ENCODE data around the gene TFAM.

TFAM gene

GRCh38 chr10:58352956-58353610, 32.1 kb upstream of the TFAM start:
- DNase-seq (no peak), ATAC-seq (ENCODE audit: insufficient read depth, low read depth) (no peak)
- H3K36me3 ChIP-seq (ENCODE audit: insufficient read depth, low read length), result no peaks in the 10 kb centered on the region
- peaks cover 40% of the 10 kb centered on the region for H3K79me2 ChIP-seq (ENCODE audit: insufficient read depth, low read length)
- no peak for TF ChIP-seq CTCF (IDR thresholded peaks at IDR 0.05; ENCODE audit: borderline replicate concordance, extremely low read depth, low read length, poor library complexity, severe bottlenecking)
- TF ChIP-seq EZH2 (IDR thresholded peaks at IDR 0.05; ENCODE audit: borderline replicate concordance, low read depth, low read length, severe bottlenecking), result no peak
- H3K4me2 ChIP-seq (ENCODE audit: insufficient read depth, low read length), result no peak overlapping the region
- no peak overlapping the region for H3K4me3 ChIP-seq (ENCODE audit: low read depth in 1 of 2, low read length in 2 of 2)
- H4K20me1 ChIP-seq (ENCODE audit: insufficient read depth, low read length), result peaks cover 16% of the 10 kb centered on the region; the same call in 1 of the 2 replicates
- H3K9me3 ChIP-seq (ENCODE audit: insufficient read depth, low read length, severe bottlenecking), result no peaks in the 10 kb centered on the region
- no peak overlapping the region for H3K9ac ChIP-seq (ENCODE audit: low read depth, low read length)
- H2AFZ ChIP-seq (ENCODE audit: low read depth, low read length), result no peak overlapping the region
- no peaks in the 10 kb centered on the region for H3K27me3 ChIP-seq (ENCODE audit: insufficient read depth, low read length, poor library complexity)
- H3K4me1 ChIP-seq (ENCODE audit: insufficient read depth, low read length), result no peaks in the 10 kb centered on the region
- no peak overlapping the region for H3K27ac ChIP-seq (ENCODE audit: low read length)

GRCh38 chr10:58356756-58357155, 28.5 kb upstream of the TFAM start:
- H3K79me2 ChIP-seq (ENCODE audit: insufficient read depth, low read length), result peaks cover 29% of the 10 kb centered on the region
- no peak overlapping the region for H2AFZ ChIP-seq (ENCODE audit: low read depth, low read length)
- no peak overlapping the region for H3K27ac ChIP-seq (ENCODE audit: low read length)
- H3K27me3 ChIP-seq (ENCODE audit: insufficient read depth, low read length, poor library complexity), result no peaks in the 10 kb centered on the region
- ATAC-seq (ENCODE audit: insufficient read depth, low read depth) (no peak), DNase-seq (no peak)
- peaks cover 3% of the 10 kb centered on the region; the same call in 1 of the 2 replicates for H3K36me3 ChIP-seq (ENCODE audit: insufficient read depth, low read length)
- no peaks in the 10 kb centered on the region for H3K4me1 ChIP-seq (ENCODE audit: insufficient read depth, low read length)
- no peak overlapping the region for H3K4me3 ChIP-seq (ENCODE audit: low read depth in 1 of 2, low read length in 2 of 2)
- H3K9me3 ChIP-seq (ENCODE audit: insufficient read depth, low read length, severe bottlenecking), result no peaks in the 10 kb centered on the region
- no peak overlapping the region for H3K4me2 ChIP-seq (ENCODE audit: insufficient read depth, low read length)
- no peak overlapping the region for H3K9ac ChIP-seq (ENCODE audit: low read depth, low read length)
- peaks cover 21% of the 10 kb centered on the region; the same call in 1 of the 2 replicates for H4K20me1 ChIP-seq (ENCODE audit: insufficient read depth, low read length)
- TF ChIP-seq EZH2 (IDR thresholded peaks at IDR 0.05; ENCODE audit: borderline replicate concordance, low read depth, low read length, severe bottlenecking) (no peak), CTCF (IDR thresholded peaks at IDR 0.05; ENCODE audit: borderline replicate concordance, extremely low read depth, low read length, poor library complexity, severe bottlenecking) (no peak)

DNA sequence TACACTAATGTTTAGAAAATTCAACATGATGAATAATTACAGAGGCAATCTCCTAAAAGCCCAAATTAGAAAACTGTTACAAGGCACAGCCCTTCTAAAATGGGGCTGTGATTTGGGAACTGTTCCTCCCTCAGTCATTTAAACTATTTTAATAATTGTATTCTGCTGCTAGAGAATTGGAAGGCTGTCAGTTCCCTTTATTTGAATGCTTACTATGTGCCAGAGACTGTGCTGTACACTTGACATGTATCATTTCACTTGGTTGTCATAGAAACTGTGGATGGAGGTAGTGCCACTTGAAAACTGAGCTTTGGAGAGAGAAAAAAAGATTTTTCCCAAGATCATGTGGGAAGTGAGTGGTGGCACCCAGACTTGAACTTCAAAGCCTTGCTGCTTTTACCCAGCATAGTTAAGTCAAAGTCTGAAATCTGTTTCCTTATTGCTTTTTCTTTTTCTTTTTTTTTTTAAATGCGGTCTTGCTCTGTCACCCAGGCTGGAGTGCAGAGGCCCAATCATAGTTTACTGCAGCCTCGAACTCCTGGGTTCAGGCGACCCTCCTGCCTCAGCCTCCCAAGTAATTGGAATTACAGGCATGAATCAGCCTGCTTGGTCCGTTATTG, 26.8 kb upstream of the TFAM start:
- DNase-seq (no peak), ATAC-seq (ENCODE audit: insufficient read depth, low read depth) (no peak)

More for the DNA sequence above, 26.8 kb upstream of the TFAM start:
- Histone ChIP-seq H4K20me1 (ENCODE audit: insufficient read depth, low read length) (peaks cover 17% of the 10 kb centered on the region; the same call in 1 of the 2 replicates), H3K36me3 (ENCODE audit: insufficient read depth, low read length) (peaks cover 6% of the 10 kb centered on the region), H2AFZ (ENCODE audit: low read depth, low read length) (no peak overlapping the region), H3K79me2 (ENCODE audit: insufficient read depth, low read length) (peaks cover 18% of the 10 kb centered on the region), H3K9me3 (ENCODE audit: insufficient read depth, low read length, severe bottlenecking) (no peaks in the 10 kb centered on the region), H3K27ac (ENCODE audit: low read length) (no peak overlapping the region), H3K4me2 (ENCODE audit: insufficient read depth, low read length) (no peak overlapping the region), H3K4me3 (ENCODE audit: low read depth in 1 of 2, low read length in 2 of 2) (no peak overlapping the region), H3K27me3 (ENCODE audit: insufficient read depth, low read length, poor library complexity) (no peaks in the 10 kb centered on the region), H3K4me1 (ENCODE audit: insufficient read depth, low read length) (no peaks in the 10 kb centered on the region), H3K9ac (ENCODE audit: low read depth, low read length) (no peak overlapping the region)
- TF ChIP-seq EZH2 (IDR thresholded peaks at IDR 0.05; ENCODE audit: borderline replicate concordance, low read depth, low read length, severe bottlenecking), result no peak
- TF ChIP-seq CTCF (IDR thresholded peaks at IDR 0.05; ENCODE audit: borderline replicate concordance, extremely low read depth, low read length, poor library complexity, severe bottlenecking), result no peak

Data from DND-41 (cell line).